HEK293 (cell line): ENCODE measurements around the gene JADE3.

Experiments
- HOXD13 ChIP-seq: sonication (generic); formaldehyde crosslinking; IDR thresholded peaks from 2 replicates; pipeline ENCODE4 v1.8.0; 2022; ENCODE audit warnings: missing genetic modification reagents, borderline replicate concordance
- ZNF266 ChIP-seq: fragments of 450-650 bp; formaldehyde crosslinking; IDR thresholded peaks from 2 replicates; pipeline ENCODE4 v1.5.1; 2016; ENCODE audit warnings: missing biosample characterization, missing genetic modification characterization, low read depth
- ZNF398 ChIP-seq: fragments of 450-650 bp; formaldehyde crosslinking; IDR thresholded peaks from 2 replicates; pipeline ENCODE4 v1.5.1; 2017; ENCODE audit warnings: missing biosample characterization, missing genetic modification characterization

DNA sequence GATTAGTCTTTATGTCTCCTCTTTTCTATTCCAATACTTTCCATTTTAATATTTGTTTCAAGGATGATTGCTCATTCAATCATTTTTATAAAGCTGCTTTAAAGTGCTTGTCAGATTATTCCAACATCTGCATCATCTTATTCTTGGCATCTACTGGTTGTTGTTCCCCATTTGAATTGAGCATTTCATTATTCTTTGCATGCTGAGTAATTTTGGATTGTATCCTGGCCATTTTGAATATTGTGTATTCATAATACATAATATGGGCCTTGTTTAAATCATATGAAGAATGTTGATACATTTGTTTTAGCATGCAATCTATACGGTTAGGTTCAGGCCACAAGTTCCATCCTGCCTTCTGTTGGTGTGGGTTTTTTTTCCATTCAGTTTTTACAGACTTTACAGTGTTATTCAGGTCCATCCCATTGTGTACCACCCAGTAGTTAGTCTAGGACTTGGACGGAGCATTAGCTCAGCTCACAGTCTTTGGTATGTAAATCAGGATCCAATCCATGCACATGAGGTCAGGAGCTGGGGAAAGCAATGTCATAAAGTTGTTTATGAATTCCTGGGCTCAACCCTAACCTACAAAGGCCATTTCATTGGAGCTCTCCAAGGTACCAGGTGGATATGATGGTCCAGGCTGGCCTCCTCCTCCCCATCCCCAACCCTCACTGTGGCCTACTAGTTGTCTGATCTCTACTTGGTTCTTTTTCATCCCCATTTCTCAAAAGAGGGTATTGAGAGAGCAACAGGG lies 186.3 kb downstream of the JADE3 start:
- TF ChIP-seq ZNF266 (tag by site-specific recombination) (no peak), HOXD13 (CRISPR knock-in tag) (no peak), ZNF398 (tag by site-specific recombination) (no peak)
